SKM-1 treated with dmso at 0.1 percent for 144 hours (cell line): ENCODE data around the gene JPH4.
"Not testable (repeated sequence)": the region's sequence is repeated elsewhere in the genome, so short reads cannot be mapped to it uniquely, and the experiment has no call there.

ENCODE experiments used
- DNase-seq: peaks from one replicate; lab custom pipeline; 2025; ENCODE audit not compliant: unreplicated experiment; lab: John Stamatoyannopoulos, UW

Gene JPH4

DNA sequence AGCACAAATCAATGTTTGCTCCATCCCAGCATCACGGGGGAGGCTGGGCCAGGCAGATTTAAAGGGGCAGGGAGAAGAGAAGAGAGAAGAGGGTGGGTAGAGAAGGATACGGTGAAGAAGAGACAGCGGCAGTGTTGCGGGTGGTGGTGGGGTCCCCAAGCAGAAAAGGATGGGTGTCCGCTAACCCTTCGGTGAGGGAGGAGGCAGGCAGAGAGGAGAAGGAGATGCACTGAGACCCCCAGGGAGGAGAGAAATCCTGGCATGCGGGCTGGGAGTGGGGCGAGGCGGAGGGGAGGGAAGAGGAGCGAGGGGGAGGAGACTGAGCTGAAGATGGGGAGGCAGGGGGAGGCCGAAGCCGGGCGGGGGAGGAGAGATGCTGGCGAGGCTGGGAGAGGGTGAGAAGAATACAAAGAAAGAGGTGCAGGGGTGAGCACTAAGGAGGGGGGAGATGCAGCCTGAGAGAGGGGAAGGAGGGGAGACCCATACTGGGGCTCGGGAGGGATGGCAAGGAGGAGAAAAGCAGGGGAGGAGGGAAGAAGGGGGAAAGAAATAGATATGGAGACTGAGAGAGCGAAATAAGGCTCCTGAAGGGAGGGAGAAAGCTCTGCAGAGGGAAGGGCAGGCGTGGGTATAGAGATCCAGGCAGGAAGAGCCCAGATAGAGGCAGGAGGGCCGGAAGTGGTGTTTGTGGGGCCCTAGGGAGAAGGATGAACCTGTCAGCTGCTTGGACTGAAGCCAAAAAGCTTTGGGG, at the start of gene JPH4:
JPH4 (minus strand) TSS at position 231 of the 751 bp plus-strand sequence. CDS start 1,337 bp downstream, outside the sequence.
- DNase-seq = no peak

DNA sequence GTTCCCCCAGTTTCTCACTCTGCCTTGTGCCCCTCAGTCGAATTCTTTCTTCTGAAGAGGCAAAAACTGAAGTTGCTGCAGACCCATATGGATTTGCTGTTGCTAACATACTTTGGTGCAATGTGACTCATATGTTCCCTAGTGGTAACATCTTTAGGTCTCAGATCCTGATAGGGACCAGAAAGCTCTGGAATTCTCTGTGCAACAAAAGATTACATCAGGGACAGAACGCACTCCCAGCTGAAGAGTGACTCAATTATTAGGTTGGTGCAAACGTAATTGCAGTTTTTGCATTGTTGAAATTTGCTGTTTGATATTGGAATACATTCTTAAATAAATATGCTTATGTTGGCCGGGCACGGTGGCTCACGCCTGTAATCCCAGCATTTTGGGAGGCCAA, 49.4 kb upstream of the JPH4 start:
- no peak for DNase-seq

DNA sequence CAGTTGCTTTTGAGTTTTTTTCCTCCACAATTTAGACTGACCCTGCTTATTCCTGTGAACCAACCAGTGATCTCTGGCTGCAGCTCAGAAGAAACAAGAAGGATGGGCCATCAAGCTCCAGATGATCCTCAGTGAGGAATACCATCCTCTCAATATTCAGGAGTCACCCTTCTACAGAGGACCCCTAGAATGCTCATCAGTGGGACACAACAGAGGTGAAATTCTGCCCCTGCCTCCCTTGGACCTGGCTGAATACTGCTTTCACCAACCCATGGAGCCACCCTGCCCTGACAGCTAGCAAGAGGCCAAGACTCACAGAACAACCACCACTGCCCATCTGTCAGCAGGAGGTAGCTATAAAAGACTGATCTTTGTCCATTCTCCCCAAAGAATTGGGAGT, 48.4 kb upstream of the JPH4 start:
- DNase-seq = no peak

DNA sequence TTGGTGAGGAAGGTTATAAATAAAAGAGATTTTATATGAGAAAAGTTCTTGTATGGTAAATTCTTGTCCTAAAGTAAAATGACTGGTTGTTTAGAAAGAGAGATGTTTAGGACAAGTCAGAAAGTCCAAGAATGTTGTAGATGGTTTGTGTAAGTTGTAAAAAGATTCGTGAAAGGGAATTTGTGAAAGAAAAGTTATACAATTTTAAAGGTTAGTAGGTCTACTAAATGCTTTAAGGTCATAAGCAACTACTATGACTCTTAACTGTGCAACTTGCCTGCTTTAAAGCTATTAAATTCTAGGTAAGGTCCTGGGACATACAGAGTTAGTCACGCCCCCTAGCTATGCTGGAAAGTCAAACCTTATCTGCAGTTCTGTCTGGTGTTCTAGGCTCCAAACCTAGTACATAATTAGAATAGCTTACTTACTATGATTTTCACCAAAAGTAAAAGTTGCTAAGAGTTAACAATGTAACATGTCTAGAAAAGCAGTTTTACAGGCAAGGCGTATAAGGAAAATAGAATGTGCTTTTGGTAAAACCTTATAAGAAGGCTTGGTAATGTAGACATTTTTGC, 46.3 kb upstream of the JPH4 start:
- DNase-seq = no peak

DNA sequence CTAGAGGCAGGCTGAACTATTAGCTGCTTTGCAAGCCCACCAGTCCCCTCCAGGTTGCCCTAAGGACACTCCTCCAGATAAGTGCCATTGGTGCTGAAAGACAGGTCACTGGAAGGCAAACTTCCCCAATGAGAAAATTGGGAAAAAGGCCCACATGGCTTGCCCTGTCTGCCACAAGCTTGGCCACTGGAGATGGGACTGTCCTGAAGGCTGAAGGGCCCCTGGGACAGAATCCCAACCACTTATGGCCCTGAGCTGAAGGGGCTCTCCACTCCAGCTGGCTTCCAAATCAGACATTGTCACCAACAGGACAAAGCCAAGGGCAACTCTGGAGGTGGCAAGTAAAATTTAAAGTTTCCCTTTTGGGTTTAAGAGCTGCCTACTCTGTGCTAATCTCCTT, 45.4 kb upstream of the JPH4 start:
- no peak for DNase-seq

DNA sequence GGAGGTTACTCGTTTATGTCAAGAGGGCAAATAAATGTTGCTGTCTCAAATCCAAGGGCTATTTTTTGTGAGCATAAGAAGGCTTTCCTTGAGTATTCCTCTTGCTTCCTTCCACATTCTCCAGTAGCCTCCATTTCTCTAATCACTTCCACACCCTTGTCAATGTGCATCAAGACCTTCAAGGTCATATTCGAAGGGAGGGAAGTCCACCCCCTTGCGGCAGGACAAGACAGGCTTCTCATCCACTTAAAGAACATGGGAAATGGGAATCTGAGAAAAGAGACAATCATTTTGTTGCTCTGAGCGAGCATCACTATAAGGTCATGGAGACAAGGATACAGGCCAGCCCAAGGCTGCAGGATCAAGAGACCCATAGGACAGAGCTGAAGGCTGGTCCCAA, 44.4 kb upstream of the JPH4 start:
- DNase-seq = no peak

DNA sequence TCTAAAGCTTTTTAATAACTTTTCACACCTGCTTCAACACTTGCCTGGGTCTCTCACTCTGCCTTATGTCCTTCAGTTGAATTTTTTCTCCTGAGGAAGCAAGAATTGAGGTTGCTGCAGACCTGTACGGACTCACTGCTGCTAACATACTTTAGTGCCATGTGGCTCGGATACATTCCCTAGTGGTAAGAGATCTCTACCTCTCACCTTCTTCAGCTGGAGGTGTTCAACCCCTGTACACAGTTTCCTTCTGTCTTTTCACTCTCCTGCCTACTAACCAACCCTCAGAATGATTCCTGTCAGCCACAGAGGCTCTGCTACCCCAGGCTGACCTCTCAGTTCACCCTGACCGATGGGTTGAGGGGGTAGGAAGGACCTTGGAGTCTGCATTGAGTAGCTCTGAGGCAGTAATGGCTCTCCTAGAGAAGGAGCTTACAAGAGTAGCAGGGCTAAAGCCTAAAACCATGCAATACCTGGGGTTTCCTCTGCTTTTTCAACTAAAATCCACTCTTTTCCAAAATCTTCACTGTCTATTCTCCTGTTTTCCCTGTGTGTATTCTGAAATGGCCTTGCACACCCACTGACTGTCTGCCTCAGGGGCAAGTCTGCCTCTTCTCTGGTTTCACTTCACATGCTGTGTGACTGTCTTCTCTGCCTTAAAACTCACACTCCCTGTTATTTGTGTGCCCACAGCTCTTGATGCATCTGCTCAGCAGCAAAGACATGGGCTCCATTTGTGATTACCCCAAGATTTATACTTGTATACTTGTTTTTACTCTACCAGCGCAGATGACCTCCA, 43.5 kb upstream of the JPH4 start:
- DNase-seq = no peak

GRCh38 chr14:23621204-23621931, 42.8 kb upstream of the JPH4 start:
- DNase-seq = no peak

GRCh38 chr14:23620177-23620702, 41.6 kb upstream of the JPH4 start:
- DNase-seq = no peak

GRCh38 chr14:23618415-23618988, 39.9 kb upstream of the JPH4 start:
- no peak for DNase-seq

DNA sequence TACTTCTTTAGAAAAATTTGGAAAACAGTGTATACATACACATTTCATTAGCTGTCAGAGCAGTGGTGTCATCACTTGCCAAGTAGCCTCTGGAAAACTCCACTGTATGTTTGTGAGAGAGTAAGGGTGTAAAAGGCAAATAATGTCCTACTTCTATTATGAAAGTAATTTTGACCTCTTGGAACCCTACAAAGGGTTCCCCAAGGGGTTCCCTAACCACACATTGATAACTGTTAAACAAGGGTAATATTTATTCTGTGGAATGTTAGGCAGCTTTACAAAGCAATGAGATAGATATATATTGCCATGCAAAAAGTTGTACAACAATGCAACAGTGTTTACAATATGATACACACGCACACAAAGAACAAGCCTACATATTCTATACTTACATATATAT, 38.9 kb upstream of the JPH4 start:
- no peak for DNase-seq

DNA sequence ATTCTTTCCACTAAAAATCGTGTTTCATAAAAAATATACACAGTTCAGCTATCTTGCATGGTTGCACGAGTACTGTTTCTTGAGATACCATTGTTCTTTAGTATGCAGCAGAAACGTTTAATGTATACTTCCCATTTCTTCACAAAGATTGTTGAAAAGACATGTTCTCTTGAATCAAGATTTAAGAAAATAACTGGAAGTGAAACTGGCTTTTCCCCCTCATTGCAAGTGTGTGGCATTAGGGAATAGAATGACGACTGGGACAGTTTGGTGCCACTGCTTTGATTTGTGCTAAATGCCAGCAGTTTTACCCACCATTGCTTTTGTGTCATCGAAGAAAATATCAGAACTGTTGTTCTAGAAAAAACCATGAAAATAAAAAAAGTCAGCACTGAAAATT, 37.3 kb upstream of the JPH4 start:
- no peak for DNase-seq

- no peak for DNase-seq
Observed at GRCh38 chr14:23614395-23614828, 35.8 kb upstream of the JPH4 start.

DNA sequence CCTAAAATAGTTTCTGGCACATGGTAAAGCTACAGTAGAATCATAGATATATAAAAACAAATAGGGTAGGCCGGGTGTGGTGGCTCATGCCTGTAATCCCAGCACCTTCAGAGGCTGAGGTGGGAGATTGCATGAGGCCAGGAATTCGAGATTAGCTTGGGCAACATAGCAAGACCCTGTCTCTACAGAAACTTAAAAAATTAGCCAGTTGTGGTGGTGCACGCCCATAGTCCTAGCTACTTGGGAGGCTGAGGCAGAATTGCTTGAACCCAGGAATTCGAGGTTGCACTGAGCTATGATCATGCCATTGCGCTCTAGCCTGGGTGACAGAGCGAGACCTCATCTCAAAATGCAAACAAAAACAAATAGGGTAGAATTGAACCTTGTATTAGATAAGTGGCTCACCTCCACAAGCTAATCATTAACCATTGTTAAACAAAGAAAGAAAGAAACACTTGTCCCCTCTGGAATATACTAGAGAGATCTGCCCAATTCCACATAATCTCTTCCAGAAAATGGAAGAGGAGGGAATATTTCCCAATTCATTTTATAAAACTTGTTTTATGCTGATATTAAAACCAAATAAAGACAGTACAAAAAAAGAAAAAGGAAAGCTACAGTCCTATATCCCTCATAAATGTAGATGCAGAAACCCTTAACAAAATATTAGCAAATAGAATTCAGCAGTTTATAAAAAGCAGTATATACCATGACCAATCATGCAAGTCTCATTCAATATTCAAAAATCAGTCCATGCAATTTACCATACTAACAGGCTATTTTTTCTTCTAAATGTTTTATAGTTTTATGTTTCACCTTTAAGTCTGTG, 34.9 kb upstream of the JPH4 start:
- DNase-seq = no peak

GRCh38 chr14:23612802-23613201, 34.2 kb upstream of the JPH4 start:
- no peak for DNase-seq

DNA sequence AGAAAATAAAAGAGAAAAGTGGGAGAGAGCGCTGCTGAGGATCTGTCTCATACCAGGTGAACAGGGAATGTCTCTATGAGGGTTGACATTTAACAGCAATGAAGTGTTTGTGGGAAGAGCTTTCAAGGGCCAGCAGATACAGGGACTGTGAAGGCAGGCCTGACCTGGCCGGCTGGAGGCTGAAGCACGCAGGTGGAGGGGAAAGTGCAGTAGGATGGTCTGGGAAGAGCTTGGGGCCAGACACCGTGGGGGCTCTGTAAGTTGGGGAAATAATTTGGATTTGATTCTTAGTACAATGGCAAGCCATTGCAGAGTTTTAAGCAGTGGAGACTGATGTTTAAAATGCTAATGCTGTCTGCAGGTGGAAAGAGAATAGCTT, 33.8 kb upstream of the JPH4 start:
- DNase-seq = no peak

DNA sequence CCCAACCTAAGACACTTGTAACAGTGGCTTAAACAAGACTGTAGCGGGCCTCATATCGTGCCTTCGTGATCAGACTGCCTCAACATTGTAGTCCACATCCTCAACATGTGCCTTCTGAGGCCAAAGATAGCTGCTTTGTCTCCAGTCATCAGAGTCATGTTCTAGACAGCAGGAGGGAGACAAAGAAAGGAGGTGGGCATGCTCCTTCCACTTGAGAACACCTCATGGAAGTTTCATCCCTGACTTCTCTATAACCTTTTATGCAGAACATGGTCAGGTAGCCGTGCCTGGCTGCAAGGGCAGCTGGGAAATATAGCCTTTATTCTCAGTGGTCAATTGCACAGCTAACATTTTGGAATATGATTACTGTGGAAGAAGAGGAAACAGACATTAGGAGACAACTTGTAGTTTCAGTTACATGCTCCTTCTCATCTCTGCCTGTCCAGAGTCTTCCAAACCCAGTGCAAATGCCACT, 32.3 kb upstream of the JPH4 start:
- no peak for DNase-seq

GRCh38 chr14:23610090-23610814, 31.7 kb upstream of the JPH4 start:
- DNase-seq = no peak

DNA sequence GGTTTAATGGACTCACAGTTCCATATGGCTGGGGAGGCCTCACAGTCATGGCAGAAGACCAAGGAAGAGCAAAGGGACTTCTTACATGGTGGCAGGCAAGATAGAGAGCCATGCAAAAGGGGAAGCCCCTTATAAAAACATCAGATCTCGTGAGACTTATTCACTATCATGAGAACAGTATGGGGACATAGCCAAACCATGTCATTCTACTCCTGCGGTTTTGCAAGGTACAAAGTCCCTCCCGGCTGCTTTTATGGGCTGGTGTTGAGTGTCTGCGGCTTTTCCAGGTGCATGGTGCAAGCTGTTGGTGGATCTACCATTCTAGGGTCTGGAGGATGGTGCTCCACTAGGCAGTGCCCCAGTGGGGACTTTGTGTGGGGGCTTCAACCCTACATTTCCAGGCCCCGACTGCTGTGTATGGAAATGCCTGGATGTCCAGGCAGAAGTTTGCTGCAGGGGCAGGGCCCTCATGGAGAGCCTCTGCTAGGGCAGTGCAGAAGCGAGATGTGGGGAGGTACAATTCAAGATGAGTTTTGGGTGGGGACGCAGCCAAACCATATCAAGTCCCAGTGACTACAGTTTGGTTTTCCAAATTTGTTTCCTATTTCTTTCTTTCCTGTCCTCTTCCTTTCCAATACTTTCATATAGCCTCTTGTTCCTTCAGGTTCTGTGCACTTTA, 31.0 kb upstream of the JPH4 start:
- DNase-seq = not testable (repeated sequence)
